GM12878 (cell line): Measurements from ENCODE around the gene PUS10.

Experiments
- CBX5 ChIP-seq: sonication (generic); IDR thresholded peaks from 2 replicates; pipeline ENCODE4 v1.6.1; 2016; ENCODE audit warnings: low read depth, moderate library complexity, mild to moderate bottlenecking, inconsistent platforms
- CEBPB ChIP-seq, 2 experiments: fragments of 150-350 bp in 1 of 2; IDR thresholded peaks; 2 replicates each; pipeline ENCODE4 v1.6.1; 2012 to 2014; ENCODE audit warnings: low read depth in 2 of 2, low read length in 2 of 2, borderline replicate concordance in 1 of 2, inconsistent platforms in 1 of 2
- CTCF ChIP-seq, 3 experiments: IDR thresholded peaks in 2 of 3; conservative IDR thresholded peaks in 1 of 3; 2 replicates each; pipeline ENCODE4 v1.5.1; 2011; ENCODE audit warnings: low read depth in 3 of 3, low read length in 3 of 3, mild to moderate bottlenecking in 3 of 3, control low read depth in 2 of 3, moderate library complexity in 2 of 3, inconsistent platforms in 1 of 3, mixed read lengths in 1 of 3; ENCODE audit not compliant: control insufficient read depth in 2 of 3, insufficient read depth in 1 of 3; ENCODE audit errors: extremely low read depth in 1 of 3
- EZH2 ChIP-seq: IDR thresholded peaks from 2 replicates; pipeline ENCODE4 v1.6.1; 2012; ENCODE audit warnings: low read depth, mild to moderate bottlenecking, control low read depth, inconsistent platforms, low read length, borderline replicate concordance; ENCODE audit not compliant: control insufficient read depth
- POLR2A ChIP-seq: IDR thresholded peaks from 2 replicates; pipeline ENCODE4 v1.6.1; 2011; ENCODE audit warnings: low read depth, mild to moderate bottlenecking, low read length
- POLR2AphosphoS5 ChIP-seq: IDR thresholded peaks from 2 replicates; pipeline ENCODE4 v1.6.1; 2011; ENCODE audit warnings: mild to moderate bottlenecking, low read length, inconsistent platforms
- TARDBP ChIP-seq: IDR thresholded peaks from 2 replicates; pipeline ENCODE4 v1.6.1; 2016; ENCODE audit warnings: borderline replicate concordance
- TCF7 ChIP-seq: IDR thresholded peaks from 2 replicates; pipeline ENCODE4 v1.6.1; 2014; ENCODE audit warnings: antibody characterized with exemption, borderline replicate concordance
- YBX1 ChIP-seq: fragments of 450-650 bp; IDR thresholded peaks from 2 replicates; pipeline ENCODE4 v1.6.1; 2016; ENCODE audit warnings: antibody characterized with exemption

- TF ChIP-seq CTCF (IDR thresholded peaks at IDR 0.05 in 2 of 3, conservative IDR thresholded peaks at IDR 0.05 in 1 of 3; ENCODE audit: control insufficient read depth in 2 of 3, extremely low read depth in 1 of 3, insufficient read depth in 1 of 3, low read depth in 3 of 3, low read length in 3 of 3) (no peak), YBX1 (no peak), EZH2 (no peak), POLR2AphosphoS5 (no peak), CEBPB (IDR thresholded peaks at IDR 0.05; ENCODE audit: borderline replicate concordance in 1 of 2, low read depth in 2 of 2, low read length in 2 of 2) (no peak), TCF7 (no peak), TARDBP (no peak), CBX5 (no peak), POLR2A (no peak)
Observed at GRCh38 chr2:60979231-60979630, 38.8 kb downstream of the PUS10 start.
